ENCODE data around the gene IRX4. TPM values are rescaled to one million over a fixed set of nuclear protein-coding genes. Genes with fewer than 3 reads are reported as not detected.

IRX4 gene
- total and polyA plus RNA-seq, 10 donors, result 0.05 TPM; not detected in 9

DNA sequence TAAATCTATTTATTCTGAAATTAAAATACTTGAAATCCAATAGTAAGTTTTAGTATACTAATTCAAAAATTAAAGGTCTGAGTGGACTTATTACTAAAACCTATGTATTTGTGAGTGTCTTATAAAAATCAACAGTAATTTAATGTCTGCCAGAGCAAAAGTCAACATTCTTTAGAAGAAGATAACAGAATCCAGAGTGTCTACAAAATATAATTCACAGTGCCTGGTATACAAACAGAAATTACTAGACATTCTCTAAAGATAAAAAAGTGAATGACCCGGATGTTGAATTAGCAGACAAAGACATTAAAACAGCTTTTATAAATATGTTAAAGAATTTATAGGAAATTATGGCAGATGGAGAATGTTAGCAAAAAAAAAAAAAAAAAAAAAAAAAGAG lies 22.4 kb upstream of the IRX4 start:
- no peaks in the 10 kb centered on the region for H3K4me1 ChIP-seq
- WGBS, 5 donors, result 87 to 97% (median 91%) methylated on average over 1 of the region's 1 CpG
- no peaks in the 10 kb centered on the region for H3K36me3 ChIP-seq
- H3K9me3 ChIP-seq, result peaks cover 0 to 38% (median 18%) of the 10 kb centered on the region in 8 donors
- TF ChIP-seq POLR2A (IDR thresholded peaks at IDR 0.05) (no peak), POLR2AphosphoS5 (IDR thresholded peaks at IDR 0.05) (no peak)
- TF ChIP-seq, protein P1, sequence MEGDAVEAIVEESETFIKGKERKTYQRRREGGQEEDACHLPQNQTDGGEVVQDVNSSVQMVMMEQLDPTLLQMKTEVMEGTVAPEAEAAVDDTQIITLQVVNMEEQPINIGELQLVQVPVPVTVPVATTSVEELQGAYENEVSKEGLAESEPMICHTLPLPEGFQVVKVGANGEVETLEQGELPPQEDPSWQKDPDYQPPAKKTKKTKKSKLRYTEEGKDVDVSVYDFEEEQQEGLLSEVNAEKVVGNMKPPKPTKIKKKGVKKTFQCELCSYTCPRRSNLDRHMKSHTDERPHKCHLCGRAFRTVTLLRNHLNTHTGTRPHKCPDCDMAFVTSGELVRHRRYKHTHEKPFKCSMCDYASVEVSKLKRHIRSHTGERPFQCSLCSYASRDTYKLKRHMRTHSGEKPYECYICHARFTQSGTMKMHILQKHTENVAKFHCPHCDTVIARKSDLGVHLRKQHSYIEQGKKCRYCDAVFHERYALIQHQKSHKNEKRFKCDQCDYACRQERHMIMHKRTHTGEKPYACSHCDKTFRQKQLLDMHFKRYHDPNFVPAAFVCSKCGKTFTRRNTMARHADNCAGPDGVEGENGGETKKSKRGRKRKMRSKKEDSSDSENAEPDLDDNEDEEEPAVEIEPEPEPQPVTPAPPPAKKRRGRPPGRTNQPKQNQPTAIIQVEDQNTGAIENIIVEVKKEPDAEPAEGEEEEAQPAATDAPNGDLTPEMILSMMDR (IDR thresholded peaks at IDR 0.05 in 8 of 11, conservative IDR thresholded peaks at IDR 0.05 in 3 of 11), result no peak
- DNase-seq, result no peak
- intact Hi-C loops (cut with DNase I; ENCODE audit: low total_unique reads), result no loop called here
- H3K27ac ChIP-seq, result no peak overlapping the region
- peaks cover 0 to 25% (median 0%) of the 10 kb centered on the region in 7 donors for H3K27me3 ChIP-seq (replicated peaks in 1 of 7)
- H3K4me3 ChIP-seq, result no peak overlapping the region

DNA sequence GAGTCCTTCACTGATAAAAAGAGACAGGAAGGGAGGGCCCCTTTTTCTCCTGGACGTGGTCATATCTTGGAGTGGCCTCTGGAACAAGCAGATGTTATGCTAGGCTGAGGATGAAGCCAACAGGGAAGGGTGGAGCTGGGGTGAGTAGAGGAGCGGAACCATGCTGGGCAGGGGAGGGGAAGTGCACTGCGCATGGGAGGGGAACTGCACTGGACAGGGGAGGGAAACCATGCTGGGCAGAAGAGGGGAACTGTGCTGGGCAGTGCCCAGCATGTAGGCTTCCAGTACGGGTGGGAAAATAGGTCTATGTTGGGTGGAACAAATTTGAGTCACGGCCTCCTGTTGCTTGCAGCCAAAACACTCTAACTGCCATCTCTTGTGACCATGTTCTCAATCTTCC lies 19.3 kb upstream of the IRX4 start:
- DNase-seq, result peak; percentile 30
- no peak overlapping the region for H3K27ac ChIP-seq
- no peak for TF ChIP-seq POLR2AphosphoS5 (IDR thresholded peaks at IDR 0.05)
- TF ChIP-seq, protein P1 (IDR thresholded peaks at IDR 0.05 in 8 of 11, conservative IDR thresholded peaks at IDR 0.05 in 3 of 11), result no peak
- TF ChIP-seq POLR2A (IDR thresholded peaks at IDR 0.05), result no peak
- intact Hi-C loops (cut with DNase I; ENCODE audit: low total_unique reads), result no loop called here
- H3K27me3 ChIP-seq (replicated peaks in 1 of 7), result peaks cover 0 to 46% (median 0%) of the 10 kb centered on the region in 7 donors
- H3K4me1 ChIP-seq, result no peaks in the 10 kb centered on the region
- no peak overlapping the region for H3K4me3 ChIP-seq
- H3K36me3 ChIP-seq, result no peaks in the 10 kb centered on the region
- H3K9me3 ChIP-seq, result peaks cover 0 to 38% (median 18%) of the 10 kb centered on the region in 8 donors
- WGBS, 5 donors, result 63 to 78% (median 73%) methylated on average over 5 of the region's 5 CpGs

DNA sequence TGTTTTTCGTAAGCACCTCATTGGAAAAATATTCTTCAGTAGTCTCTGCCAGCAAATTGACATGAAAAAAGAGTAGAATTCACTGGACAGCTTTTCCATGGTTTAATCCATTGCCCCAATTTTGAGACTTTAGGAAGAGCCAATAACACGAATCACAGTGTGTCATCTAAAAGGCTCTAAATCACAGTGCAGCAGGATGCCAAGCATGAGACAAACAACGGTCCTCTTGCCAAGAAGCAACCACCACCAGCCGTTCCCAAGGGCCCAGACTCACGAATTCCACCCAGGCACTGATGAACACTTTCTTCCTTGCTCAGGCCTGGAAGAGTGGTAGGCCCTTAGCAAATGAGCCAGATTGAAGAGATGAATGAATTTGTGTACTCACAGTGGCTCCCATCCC lies 18.3 kb upstream of the IRX4 start:
- H3K4me1 ChIP-seq, result no peaks in the 10 kb centered on the region
- H3K27me3 ChIP-seq (replicated peaks in 1 of 7), result peaks cover 0 to 56% (median 0%) of the 10 kb centered on the region in 7 donors
- TF ChIP-seq, protein P1 (IDR thresholded peaks at IDR 0.05 in 8 of 11, conservative IDR thresholded peaks at IDR 0.05 in 3 of 11), result no peak
- TF ChIP-seq POLR2A (IDR thresholded peaks at IDR 0.05), result no peak
- TF ChIP-seq POLR2AphosphoS5 (IDR thresholded peaks at IDR 0.05), result no peak
- no peaks in the 10 kb centered on the region for H3K36me3 ChIP-seq
- H3K27ac ChIP-seq, result no peak overlapping the region
- peaks cover 0 to 37% (median 17%) of the 10 kb centered on the region in 8 donors for H3K9me3 ChIP-seq
- no peak overlapping the region for H3K4me3 ChIP-seq
- no peak for DNase-seq
- intact Hi-C loops (cut with DNase I; ENCODE audit: low total_unique reads), result no loop called here
- 74 to 81% (median 76%) methylated on average over 5 of the region's 5 CpGs for WGBS, 5 donors

DNA sequence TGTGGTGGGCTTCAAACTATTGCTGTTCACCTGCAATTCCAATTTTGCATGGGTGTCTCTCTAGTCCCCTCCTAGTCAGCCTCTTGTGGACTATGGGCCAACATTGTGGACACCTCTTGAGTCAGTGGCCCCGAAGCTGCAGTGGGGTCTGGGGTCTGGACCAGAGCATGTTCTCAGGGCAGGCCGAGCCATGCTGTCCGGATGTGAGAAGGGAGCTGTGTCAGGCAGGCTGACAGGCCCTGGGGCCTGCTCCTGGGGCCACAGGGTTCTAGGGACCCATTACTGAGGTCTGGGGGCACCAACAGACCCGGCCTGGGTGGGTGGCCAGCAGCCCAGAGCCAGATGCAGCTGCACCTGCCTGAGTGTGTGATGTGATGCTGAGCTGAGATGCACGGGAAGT lies 16.5 kb upstream of the IRX4 start:
- H3K4me3 ChIP-seq, result no peak overlapping the region
- H3K36me3 ChIP-seq, result no peaks in the 10 kb centered on the region
- WGBS, 5 donors, result 59 to 76% (median 67%) methylated on average over 5 of the region's 5 CpGs
- intact Hi-C loops (cut with DNase I; ENCODE audit: low total_unique reads), result no loop called here
- H3K4me1 ChIP-seq, result no peaks in the 10 kb centered on the region
- H3K27me3 ChIP-seq (replicated peaks in 1 of 7), result peaks cover 0 to 68% (median 0%) of the 10 kb centered on the region in 7 donors
- H3K9me3 ChIP-seq, result peaks cover 0 to 18% (median under 1%) of the 10 kb centered on the region in 8 donors
- peak; percentile 45 for DNase-seq
- H3K27ac ChIP-seq, result no peak overlapping the region
- TF ChIP-seq POLR2A (IDR thresholded peaks at IDR 0.05) (no peak), POLR2AphosphoS5 (IDR thresholded peaks at IDR 0.05) (no peak)
- TF ChIP-seq, protein P1 (IDR thresholded peaks at IDR 0.05 in 8 of 11, conservative IDR thresholded peaks at IDR 0.05 in 3 of 11), result no peak

Data from spleen (tissue), 11 donors.